ENCODE results near the gene RETREG1.
"Not testable (repeated sequence)": the region's sequence is repeated elsewhere in the genome, so short reads cannot be mapped to it uniquely, and the experiment has no call there.

The RETREG1 gene

GRCh38 chr5:16544607-16545374, 72.0 kb downstream of the RETREG1 start:
- no peaks in the 10 kb centered on the region for H3K4me1 ChIP-seq (ENCODE audit: insufficient read depth, low read length)
- H3K36me3 ChIP-seq (ENCODE audit: insufficient read depth, low read length), result no peaks in the 10 kb centered on the region
- no peak for TF ChIP-seq EZH2 (IDR thresholded peaks at IDR 0.05; ENCODE audit: borderline replicate concordance, low read depth, low read length, severe bottlenecking)
- TF ChIP-seq CTCF (IDR thresholded peaks at IDR 0.05; ENCODE audit: borderline replicate concordance, extremely low read depth, low read length, poor library complexity, severe bottlenecking), result no peak
- no peak overlapping the region for H3K27ac ChIP-seq (ENCODE audit: low read length)
- H3K9me3 ChIP-seq (ENCODE audit: insufficient read depth, low read length, severe bottlenecking), result no peaks in the 10 kb centered on the region
- no peak overlapping the region for H2AFZ ChIP-seq (ENCODE audit: low read depth, low read length)
- H3K27me3 ChIP-seq (ENCODE audit: insufficient read depth, low read length, poor library complexity), result no peaks in the 10 kb centered on the region
- DNase-seq (no peak), ATAC-seq (ENCODE audit: insufficient read depth, low read depth) (no peak)
- no peak overlapping the region for H3K9ac ChIP-seq (ENCODE audit: low read depth, low read length)
- H3K79me2 ChIP-seq (ENCODE audit: insufficient read depth, low read length), result no peaks in the 10 kb centered on the region
- no peak overlapping the region for H3K4me2 ChIP-seq (ENCODE audit: insufficient read depth, low read length)
- no peak overlapping the region for H3K4me3 ChIP-seq (ENCODE audit: low read depth in 1 of 2, low read length in 2 of 2)
- no peaks in the 10 kb centered on the region for H4K20me1 ChIP-seq (ENCODE audit: insufficient read depth, low read length)

- H2AFZ ChIP-seq (ENCODE audit: low read depth, low read length); DNase-seq; ATAC-seq (ENCODE audit: insufficient read depth, low read depth); H3K4me3 ChIP-seq (ENCODE audit: low read depth in 1 of 2, low read length in 2 of 2); H3K79me2 ChIP-seq (ENCODE audit: insufficient read depth, low read length); H4K20me1 ChIP-seq (ENCODE audit: insufficient read depth, low read length); H3K36me3 ChIP-seq (ENCODE audit: insufficient read depth, low read length); H3K4me1 ChIP-seq (ENCODE audit: insufficient read depth, low read length); H3K4me2 ChIP-seq (ENCODE audit: insufficient read depth, low read length); H3K9me3 ChIP-seq (ENCODE audit: insufficient read depth, low read length, severe bottlenecking); H3K27ac ChIP-seq (ENCODE audit: low read length); H3K9ac ChIP-seq (ENCODE audit: low read depth, low read length); H3K27me3 ChIP-seq (ENCODE audit: insufficient read depth, low read length, poor library complexity): not testable (repeated sequence)
Measured at GRCh38 chr5:16543206-16543605, 73.6 kb downstream of the RETREG1 start.

- Histone ChIP-seq H3K4me1 (ENCODE audit: insufficient read depth, low read length) (no peaks in the 10 kb centered on the region), H3K79me2 (ENCODE audit: insufficient read depth, low read length) (no peaks in the 10 kb centered on the region), H2AFZ (ENCODE audit: low read depth, low read length) (no peak overlapping the region), H3K4me2 (ENCODE audit: insufficient read depth, low read length) (no peak overlapping the region), H3K27me3 (ENCODE audit: insufficient read depth, low read length, poor library complexity) (no peaks in the 10 kb centered on the region), H3K27ac (ENCODE audit: low read length) (no peak overlapping the region), H4K20me1 (ENCODE audit: insufficient read depth, low read length) (no peaks in the 10 kb centered on the region), H3K9ac (ENCODE audit: low read depth, low read length) (no peak overlapping the region), H3K4me3 (ENCODE audit: low read depth in 1 of 2, low read length in 2 of 2) (no peak overlapping the region), H3K9me3 (ENCODE audit: insufficient read depth, low read length, severe bottlenecking) (no peaks in the 10 kb centered on the region), H3K36me3 (ENCODE audit: insufficient read depth, low read length) (no peaks in the 10 kb centered on the region)
- no peak for DNase-seq
- no peak for TF ChIP-seq CTCF (IDR thresholded peaks at IDR 0.05; ENCODE audit: borderline replicate concordance, extremely low read depth, low read length, poor library complexity, severe bottlenecking)
- no peak for TF ChIP-seq EZH2 (IDR thresholded peaks at IDR 0.05; ENCODE audit: borderline replicate concordance, low read depth, low read length, severe bottlenecking)
- no peak for ATAC-seq (ENCODE audit: insufficient read depth, low read depth)
Measured at GRCh38 chr5:16542236-16542635, 74.6 kb downstream of the RETREG1 start.

GRCh38 chr5:16541592-16541991, 75.2 kb downstream of the RETREG1 start:
- H3K9me3 ChIP-seq (ENCODE audit: insufficient read depth, low read length, severe bottlenecking); H3K36me3 ChIP-seq (ENCODE audit: insufficient read depth, low read length); H3K27me3 ChIP-seq (ENCODE audit: insufficient read depth, low read length, poor library complexity); H4K20me1 ChIP-seq (ENCODE audit: insufficient read depth, low read length); H3K4me1 ChIP-seq (ENCODE audit: insufficient read depth, low read length); H3K9ac ChIP-seq (ENCODE audit: low read depth, low read length); H3K79me2 ChIP-seq (ENCODE audit: insufficient read depth, low read length); ATAC-seq (ENCODE audit: insufficient read depth, low read depth); H2AFZ ChIP-seq (ENCODE audit: low read depth, low read length); H3K4me2 ChIP-seq (ENCODE audit: insufficient read depth, low read length); H3K27ac ChIP-seq (ENCODE audit: low read length); DNase-seq; H3K4me3 ChIP-seq (ENCODE audit: low read depth in 1 of 2, low read length in 2 of 2): not testable (repeated sequence)
